ENCODE data around the gene TTYH3.

TTYH3 gene

DNA sequence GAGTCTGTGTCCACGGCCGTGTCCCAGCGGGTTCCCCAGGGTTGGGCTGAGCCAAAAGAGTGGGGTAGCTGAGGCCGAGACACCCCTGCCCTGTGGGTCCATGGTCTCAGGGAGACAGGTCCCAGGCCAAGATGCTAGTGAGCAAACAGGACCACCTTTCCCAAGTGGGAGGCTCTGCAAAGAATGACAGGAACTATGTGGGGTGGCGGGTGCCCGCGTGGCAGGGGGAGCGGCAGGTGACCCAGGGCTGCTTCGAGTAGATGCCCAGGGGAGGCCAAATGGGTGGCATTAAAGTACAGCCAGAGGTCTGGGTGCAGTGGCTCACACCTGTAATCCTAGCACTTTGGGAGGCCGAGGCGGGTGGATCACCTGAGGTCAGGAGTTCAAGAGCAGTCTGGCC, 18.2 kb downstream of the TTYH3 start:
- DNase-seq, result no peak

GRCh38 chr7:2650451-2650850, 18.7 kb downstream of the TTYH3 start:
- DNase-seq, result no peak

- no peak for DNase-seq
Measured at GRCh38 chr7:2651336-2651735, 19.6 kb downstream of the TTYH3 start.

DNA sequence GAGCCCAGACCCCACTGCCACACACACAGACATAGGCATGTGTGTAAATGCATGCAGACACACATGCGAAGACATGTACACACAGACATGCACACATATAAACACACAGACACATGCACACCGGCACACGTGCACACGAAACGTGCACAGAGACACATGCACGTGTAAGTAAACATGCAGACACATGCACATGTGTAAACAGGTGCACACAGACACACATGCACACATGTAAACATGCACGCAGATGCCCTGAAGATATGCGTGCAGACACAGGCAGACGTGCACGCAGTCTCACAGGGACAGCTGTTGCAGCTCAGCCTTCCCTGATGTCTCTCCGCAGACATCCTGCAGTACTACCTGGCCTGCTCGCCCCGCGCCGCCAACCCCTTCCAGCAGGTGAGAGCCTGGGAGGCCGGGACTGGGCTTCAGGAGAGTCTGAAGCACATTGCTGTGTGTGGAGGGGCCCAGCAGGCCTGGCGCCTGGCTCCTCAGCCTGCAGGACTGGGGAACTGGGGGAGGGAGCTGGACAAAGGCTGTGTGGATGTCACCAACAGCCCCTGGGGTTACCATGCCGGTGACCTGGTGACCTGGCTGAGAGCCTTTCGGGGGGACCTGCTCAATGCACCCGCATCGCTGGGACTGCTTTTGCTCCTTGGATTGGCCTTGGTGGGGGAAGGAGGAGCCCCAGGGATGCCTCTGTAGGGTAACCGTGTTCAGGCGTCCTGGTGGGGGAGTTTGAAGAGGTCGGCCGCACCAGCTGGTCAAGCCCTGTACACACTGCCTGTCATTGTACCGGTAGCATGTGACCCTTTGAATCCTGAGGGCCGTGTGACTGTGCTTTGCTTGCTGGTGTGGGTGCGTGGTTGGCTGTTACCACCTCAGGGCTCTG, 20.3 kb downstream of the TTYH3 start:
- no peak for DNase-seq

- DNase-seq, result no peak
Measured at GRCh38 chr7:2652736-2653060, 20.9 kb downstream of the TTYH3 start.

- no peak for DNase-seq
Measured at GRCh38 chr7:2654059-2654458, 22.3 kb downstream of the TTYH3 start.

GRCh38 chr7:2655870-2656614, 24.3 kb downstream of the TTYH3 start:
- no peak for DNase-seq

DNA sequence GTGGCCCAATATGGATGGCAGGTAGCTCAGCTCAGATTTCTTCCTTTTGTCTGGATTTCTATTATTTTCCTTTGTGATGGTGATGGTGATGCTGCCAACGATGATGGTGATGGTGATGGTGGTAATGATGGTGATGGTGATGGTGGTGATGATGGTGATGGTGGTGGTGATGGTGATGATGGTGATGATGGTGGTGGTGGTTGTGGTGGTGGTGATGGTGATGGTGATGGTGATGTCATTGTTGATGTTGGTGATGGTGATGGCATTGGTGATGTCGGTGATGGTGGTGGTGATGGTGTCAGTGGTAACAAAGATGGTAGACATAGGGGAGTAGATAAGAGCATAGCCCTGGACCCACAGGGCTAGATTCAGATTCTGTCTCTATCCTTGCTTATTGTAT, 25.4 kb downstream of the TTYH3 start:
- no peak for DNase-seq

- no peak for DNase-seq
Measured at GRCh38 chr7:2657920-2658671, 26.3 kb downstream of the TTYH3 start.

- no peak for DNase-seq
Measured at GRCh38 chr7:2658941-2659340, 27.2 kb downstream of the TTYH3 start.

- DNase-seq, result no peak
Measured at GRCh38 chr7:2659556-2660358, 28.0 kb downstream of the TTYH3 start.

DNA sequence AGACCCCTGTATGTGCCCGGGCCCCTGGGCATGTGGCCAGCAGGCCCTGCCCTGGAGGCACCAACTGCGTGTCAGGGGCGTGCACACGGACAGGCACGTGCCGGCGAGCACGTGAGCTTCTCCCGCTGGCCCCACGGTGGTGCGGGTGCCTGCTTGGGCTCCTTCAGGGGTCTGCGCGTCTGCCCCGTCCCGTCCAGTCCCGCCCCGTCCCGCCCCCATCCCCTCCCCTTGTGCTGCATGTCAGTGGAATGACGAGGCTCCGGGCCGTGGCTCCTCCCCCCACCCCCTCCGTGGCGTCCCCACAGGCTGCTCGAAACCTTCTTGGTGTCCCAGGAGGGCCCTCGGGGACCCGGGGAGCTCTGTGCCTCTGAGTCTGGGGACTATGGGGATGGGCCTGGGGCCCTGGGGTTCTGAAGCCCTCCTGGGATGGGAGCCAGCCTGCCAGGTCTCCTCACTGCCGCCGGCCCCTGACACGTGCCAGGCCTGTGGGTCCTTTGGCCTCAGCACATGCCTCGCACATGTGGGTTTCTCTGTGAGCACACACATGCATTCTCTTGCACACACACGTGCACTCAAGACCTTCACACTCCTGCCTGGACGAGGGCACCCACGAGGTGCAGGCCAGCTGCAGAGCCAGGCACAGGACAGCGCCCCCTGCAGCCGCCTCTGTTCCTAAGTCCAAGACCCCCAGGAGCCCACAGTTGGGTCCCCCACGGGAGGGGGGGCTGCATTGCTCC, 28.7 kb downstream of the TTYH3 start:
- DNase-seq, result no peak

- DNase-seq, result no peak
Measured at GRCh38 chr7:2661096-2661449, 29.3 kb downstream of the TTYH3 start.

GRCh38 chr7:2661602-2662272, 30.0 kb downstream of the TTYH3 start:
- DNase-seq, result no peak

DNA sequence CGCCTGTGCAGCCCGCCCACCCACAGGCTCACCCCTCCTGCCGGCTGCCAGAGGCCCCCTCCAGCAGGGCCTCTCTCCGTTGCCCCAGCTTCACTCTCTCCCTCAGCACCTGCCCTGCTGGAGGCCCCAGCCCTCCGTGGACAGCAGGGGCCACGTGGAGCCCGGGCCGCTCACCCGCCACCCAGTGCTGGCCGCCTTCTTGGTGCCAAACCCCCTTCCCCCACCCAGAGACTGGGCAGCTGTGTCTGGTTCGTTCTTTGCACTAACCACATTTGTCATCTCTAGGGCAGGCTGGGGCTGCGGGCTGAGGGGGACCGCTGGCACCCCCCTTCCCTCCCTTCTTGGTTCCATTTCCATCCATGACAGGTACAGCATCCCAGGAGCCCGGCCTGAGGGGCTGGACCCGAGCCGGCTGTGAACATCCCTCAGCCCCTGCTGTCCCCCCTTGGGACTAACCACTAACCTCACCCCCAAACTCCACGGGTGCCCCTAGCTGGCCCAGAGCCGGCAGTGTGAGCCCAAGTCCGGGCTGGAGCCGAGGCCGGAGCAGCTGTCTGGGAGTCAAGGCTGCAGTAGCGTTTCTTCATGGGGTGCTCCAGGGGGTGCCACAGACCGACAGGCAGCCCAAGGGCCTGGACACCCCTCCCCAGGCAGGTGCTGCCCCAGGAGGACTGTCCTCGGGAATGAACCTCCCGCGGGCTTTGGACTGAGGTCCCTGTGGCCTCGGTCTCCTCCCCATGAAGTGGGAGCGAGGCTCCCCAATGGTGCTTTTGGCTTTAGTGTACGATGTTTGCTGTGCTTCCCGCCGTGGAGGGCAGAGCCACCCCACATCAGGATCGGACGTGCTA, 30.7 kb downstream of the TTYH3 start:
- no peak for DNase-seq

DNA sequence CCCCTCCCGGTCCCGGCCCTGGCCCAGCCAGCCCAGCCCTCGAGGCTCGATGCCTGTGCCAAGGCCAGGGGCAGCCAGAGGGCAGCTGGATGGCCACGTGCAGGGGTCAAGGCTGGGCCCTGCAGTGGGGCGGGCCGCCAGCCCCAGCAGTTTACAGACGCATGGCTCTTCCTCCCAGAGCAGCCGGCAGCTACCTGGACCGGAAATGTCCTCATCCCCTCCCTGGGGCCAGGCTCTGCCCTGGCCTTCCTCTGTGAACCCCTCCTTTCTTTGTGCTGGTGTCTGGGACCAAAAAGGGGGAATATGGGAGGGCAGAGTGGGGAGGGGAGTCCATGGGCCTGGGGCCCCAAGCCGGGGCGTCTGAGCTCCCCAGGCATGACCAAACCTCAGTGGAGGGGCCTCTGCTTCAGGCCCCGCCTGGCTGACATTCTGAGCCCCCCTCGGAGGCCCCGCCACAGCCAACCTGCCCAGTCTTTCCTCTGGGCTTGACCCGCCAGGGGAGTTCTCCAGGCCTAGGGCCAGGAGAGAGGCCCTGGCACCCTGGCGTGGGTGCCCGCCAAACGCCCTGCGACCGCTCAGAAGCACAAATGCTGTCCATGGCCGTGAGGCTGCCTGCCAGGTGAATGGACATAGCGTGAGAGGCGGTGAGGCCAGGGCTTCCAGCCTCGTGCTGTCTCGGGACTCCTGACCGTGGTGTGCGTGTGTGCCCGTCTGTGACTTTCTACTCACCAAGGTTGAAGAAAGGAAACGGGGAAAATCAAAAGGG, 31.5 kb downstream of the TTYH3 start:
- no peak for DNase-seq

DNA sequence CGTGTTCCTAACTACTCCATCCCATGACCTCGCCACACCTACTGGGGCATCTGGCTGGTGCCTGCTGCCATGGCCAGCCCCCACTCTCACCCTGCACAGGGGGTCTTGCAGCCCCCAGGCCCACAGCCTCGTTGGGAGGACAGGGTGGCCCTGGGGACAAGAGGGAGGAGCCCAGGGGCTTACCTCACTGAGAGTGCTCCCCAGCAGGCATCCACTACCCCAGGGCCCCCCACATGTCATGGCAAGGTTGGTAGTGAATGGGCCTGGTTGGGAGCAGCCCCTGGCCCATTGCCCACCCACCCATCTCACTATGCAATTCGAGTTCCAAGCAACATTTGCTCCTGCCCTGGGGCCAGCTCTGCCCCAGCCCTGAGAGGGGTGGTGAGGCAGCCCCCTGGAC, 32.2 kb downstream of the TTYH3 start:
- DNase-seq, result no peak

GRCh38 chr7:2665359-2665791, 33.6 kb downstream of the TTYH3 start:
- DNase-seq, result no peak

GRCh38 chr7:2666155-2666554, 34.4 kb downstream of the TTYH3 start:
- DNase-seq, result no peak
